Activated CD4-positive, alpha-beta T cell treated with anti-CD3 and anti-CD28 coated beads, Interleukin-2, Interleukin-4, amounts not matched to agents 100 ng/mL and 50 ng/mL, durations not matched to agents 16 hours and 8 hours (primary cell): ENCODE data around the gene GABRB2.
"Not testable (repeated sequence)": the region's sequence is repeated elsewhere in the genome, so short reads cannot be mapped to it uniquely, and the experiment has no call there.

Source experiments
- DNase-seq: peaks from one replicate; pipeline ENCODE4 v3.0.0-alpha.2; 2020; ENCODE audit warnings: low spot score

The GABRB2 gene

DNA sequence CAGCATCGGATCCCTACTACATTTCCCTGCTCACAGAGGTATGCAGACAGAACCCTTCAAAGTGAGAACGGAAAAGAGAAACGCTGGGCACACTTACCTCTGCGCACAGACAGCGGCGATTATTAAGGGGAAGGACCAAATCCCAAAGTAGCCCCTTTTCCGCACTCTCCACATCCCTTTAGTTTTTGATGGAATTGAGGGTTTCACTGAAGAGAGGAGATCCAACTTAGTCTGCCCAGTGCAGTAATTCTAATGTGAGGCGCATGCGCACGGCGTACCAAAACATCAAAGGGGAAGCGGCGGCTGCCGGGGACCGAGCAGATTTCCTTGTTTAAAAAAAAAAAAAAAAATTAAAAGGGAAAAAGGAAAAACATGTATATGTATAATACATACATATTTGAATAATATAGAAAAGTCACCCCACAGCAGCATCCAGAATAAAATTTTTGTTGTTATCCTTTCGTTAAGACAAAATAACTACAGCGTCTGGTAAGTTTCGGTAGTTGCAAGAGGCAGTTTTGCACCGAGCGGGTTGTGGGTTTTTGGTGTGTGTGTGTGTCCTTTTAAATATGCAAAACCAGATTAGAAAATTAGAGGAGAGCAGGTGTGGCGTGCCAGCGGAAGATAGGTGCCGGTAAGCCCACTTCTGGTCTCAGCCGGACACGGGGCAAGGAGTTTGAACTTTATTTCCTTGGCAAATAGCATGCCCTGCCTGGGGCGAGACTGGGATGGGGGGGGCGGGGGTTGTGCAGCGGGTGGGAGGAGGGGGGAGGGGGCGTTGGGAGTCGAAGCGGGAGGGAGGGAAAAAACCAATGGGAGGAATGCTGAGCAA, at the start of gene GABRB2:
GABRB2 (minus strand) TSS at position 256 of the 832 bp plus-strand sequence; CDS start at position 174, 82 bp downstream.
- DNase-seq: peak; percentile 33

DNA sequence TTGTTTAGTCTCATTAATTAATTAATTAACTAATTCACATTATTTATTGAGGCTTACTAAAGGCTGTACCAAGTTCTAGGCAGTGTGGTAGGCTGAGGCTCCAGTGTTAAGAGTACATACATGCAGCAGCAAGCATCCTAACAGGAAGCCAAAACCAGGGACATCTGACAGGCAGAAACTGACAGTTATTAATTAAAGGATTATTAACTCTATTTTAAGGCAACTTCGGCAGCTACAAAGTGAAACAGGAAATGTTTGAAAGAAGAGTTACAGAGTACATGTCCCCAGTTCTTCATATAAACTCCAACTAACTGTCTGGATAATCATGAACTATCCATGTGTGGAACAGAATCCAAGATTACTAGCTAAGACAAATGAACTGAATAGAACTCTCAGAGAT, 39.3 kb upstream of the GABRB2 start:
- no peak for DNase-seq

DNA sequence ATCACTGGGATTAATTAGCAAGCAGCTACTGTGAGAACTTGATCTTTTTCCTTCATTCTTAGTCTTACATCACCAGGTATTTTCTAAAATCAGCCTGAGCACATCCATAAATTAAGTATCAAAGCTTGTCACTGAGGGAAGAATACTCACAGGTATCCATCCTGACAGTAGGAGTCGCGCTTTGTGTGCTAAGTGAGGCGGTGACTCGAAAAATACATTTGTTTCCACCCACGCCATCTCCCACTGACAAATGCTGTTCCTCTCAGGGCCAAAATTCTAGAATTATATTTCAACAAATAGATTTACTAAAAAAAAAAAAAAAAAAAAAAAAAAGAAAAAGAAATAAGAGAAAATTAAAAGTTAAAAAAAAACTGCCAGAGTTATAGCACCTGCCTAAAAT, 34.1 kb upstream of the GABRB2 start:
- no peak for DNase-seq

DNA sequence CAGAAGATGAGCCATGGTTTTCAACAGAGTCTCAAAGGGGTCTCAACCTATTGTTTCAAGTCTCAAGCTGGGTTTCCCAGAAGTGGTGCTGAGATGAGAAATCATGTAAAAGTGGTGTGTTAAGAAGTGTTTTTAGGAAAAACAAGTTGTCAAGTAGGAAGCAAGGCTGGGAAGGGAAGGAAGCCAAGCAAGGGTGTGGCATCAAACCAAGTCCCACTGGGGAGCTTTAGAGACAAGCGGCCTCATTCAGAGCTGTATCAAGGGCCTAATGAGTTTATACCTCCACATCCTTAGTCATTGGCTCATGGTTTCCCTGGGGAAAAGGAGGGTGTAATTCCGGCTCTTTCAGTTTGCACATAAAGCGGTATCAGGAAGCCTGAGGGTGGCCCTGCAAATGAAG, 26.4 kb upstream of the GABRB2 start:
- DNase-seq: no peak

DNA sequence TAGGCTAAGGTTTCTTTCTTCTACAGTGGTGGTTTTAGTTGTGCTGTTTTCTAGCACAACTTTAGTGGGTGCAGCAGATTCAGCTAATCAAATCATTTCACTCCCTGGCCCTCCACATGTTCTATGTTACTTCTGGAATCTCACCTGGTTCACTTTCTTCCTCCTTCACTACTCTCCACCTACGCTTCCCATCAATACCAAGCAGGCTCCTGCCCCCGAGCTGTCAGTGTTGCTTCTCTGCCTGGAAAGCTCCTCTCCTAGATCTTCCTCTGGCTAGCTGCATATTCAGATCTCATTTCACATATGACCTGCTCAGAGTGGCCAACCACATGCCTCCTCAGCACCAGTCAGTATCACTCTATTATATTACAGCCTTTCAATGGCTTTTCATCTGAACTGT, 19.6 kb upstream of the GABRB2 start:
- no peak for DNase-seq

DNA sequence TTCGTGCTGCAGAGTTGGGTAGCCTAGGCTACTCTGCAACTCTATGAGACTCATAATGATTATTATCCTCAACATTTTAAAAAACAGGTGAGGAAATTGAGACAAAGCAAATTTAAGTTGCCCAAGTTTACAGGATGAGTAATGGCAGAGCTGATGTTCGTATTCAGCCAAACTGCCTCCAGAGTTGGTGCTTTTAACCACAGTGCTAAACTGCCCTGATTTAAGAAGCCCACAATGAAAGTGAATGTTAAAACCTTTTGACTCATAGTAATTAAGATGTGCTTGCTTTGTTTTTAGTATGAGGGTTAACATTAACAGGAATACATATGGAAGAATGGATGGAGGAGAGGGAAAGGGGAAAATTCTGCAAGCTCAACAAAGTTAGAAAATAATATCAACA, 15.9 kb upstream of the GABRB2 start:
- DNase-seq: no peak

DNA sequence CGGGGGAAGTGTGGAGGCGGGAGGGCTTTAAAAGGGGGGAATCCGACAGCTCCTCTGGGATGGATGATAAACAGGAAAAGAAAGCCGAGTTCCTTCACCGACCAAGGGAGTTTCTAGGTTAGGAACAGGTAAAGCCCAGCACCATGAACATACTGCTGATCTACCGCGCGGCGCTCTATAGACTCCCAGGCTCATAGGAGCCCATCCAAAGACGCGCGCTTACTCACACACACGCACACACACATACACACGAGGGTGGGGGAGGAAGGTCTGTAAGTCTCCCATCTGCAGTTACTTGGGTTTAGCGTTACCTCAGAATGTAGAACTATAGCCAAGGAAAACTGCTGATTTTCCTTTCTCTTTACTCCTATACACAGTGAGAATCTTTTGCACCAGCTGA, 2.6 kb upstream of the GABRB2 start:
- DNase-seq: no peak

DNA sequence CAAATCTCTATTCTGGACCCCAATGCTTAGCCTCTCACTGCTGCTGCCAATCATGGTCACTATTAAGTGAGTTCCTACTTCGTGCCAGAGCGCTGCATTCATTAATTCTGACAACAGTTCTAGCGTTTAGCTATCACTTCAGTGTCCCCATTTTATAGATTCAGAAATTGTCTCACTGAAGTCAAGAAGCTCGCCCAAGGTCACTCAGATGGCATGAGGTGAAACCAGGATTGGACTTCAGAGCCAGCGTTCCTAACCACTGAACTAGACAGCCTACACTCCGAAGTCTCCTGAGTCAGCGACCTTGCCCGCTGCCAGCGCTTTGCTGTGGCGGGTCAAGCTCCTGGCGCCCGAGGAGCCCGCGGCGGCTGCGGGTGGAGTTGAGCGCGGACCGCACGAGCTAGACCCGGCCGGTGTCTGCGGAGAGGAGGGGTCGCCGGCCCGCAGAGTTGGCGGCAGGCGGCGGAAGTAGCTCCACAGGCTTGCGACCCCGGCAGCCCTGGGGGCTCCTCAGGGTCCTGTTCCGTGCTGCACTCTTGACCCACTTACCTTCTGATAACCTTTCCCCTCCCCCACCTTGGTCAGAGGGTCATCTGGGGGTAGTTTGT, 2.1 kb upstream of the GABRB2 start:
- DNase-seq: no peak

DNA sequence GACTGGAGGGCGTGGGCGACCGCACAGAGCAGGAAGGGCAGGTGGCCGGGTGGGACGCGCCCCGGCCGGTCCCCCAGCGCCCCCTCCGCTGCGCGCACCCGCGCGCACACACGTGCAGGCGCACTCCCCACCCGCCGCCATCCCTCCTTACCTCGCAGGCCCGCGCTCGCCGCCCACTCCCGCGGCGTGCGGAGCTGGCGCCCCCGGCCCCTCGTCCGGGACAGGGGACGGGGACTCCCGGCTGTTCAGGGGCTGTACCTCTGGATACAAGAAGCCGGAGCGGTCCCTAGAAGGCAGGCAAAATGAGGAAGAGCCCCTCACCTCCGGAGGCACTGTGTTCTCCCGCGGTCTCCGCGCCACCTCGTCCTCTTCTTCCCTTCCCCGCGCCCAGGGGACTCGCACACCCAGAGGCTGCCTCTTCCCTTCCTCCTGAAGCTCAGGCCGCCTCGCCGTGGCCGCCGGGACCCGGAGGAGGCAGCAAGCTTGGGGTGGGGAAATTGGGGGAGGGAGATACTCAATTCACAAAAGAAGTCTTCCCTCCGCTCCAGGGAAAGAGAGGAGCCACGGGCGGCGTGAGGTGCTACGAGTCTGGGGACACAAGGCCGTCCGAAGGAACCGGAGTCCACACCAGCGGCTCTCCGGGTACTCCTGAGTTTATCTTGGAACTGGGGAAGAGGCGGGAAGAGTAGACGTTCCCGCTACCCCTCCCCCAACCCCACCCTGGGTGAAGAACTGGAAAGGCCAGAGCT, 1.4 kb upstream of the GABRB2 start:
- DNase-seq: no peak

DNA sequence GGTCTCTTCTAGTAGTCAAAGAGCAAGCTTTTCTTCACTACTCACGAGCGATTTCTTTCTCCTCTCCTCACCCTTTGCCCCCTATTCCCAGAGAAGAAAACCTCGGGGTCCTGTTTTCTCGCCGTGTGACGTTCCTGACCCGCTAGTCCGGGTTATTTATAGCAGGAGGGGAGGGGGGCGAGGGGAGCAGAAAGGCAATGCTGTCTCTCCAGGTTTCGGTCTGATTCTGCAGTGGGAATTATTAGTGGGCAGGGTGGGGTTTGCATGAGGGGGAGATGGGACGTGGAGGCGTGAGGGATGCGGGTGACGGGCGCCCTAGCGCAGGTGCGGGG, 847 bp upstream of the GABRB2 start:
- DNase-seq: no peak

DNA sequence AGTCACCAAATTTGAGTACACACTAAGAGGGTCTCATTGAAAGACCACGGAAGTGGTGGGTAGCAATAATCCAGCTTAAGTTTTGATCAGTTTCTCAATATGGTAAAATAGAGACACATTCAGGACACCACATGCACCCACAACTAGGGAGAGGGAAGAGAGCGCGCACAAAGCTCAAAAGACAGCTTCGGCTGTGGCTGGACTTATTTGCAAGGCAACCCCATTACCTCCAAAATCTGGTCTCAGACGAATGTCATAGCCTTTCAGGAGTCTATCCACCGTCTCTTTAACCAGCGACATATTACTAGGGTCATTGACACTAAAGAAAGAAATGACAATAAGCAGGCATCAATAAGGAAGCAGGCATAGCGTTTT, 443 bp downstream of the GABRB2 start:
- no peak for DNase-seq

DNA sequence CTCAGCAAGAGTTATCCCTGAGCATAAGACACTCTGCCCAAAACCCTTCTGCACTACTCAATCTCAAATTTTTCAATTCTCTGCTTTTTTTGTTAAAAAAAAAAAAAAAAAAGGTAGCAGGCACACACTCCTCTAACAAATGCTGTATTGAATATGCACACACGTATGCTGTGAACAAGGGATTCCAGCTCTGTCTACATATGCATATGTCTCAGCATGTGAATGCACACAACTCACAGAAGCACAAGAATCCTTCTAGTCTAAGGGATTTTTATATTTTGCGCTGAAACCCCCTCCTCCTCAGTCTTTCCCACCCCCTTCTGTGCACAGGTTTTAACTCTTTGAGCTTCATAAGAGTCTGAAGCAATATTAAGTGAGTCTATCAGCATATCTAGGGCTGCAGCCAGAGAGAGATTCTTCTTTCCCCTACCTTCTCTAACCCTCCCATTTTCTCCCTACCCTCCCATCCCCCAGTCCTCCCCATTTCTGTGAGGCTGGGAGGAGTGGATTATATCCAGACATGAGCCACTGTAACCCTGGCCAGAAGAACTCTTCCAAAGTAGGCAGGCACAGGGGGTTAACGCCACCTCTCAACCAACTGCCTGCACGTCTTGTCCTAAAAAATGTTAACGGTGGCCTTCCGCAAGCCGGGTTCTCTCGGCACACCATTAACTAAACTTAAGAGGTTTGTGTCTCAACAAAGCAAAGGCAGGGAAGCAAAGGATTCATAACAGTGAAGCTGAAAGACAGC, 1.0 kb downstream of the GABRB2 start:
- no peak for DNase-seq

DNA sequence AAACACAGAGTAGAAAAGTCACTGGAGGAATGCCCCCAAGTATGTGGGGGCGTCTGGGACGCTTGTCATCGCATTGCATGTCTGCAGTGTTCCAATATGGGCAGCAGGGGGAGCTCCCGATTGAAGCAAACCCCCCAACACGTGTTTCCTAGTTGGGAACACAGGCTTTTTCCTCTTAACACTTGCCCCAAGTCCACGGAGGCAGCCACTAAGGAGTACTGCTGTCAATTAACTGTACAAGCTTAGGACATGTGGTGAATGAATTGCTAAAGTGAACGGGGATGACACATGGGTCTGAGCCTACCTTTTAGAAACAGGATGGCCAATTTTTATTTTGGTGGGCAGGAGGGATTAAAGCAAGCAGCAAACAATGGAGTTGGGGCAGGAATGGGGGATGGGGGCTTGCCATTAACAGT, 2.2 kb downstream of the GABRB2 start:
- peak; percentile 31 for DNase-seq

DNA sequence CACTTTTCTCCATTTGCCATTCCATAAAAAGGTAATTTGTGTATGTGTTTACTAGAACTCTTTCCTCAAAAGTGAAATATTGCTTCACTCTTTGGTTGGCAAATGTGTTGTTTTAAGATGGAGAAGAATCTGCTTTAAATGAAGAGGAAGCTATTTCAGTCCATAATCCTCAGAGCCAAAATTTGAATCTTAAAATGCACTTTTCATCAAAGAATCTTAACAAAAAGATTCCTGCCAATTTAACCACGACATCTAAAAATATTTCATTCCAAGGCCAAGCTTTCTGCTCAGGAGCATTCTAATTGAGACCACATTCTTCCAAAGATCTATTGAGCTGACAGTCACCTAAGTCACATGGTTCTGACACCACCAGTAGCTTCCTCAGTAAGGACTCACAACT, 7.5 kb downstream of the GABRB2 start:
- DNase-seq: no peak

DNA sequence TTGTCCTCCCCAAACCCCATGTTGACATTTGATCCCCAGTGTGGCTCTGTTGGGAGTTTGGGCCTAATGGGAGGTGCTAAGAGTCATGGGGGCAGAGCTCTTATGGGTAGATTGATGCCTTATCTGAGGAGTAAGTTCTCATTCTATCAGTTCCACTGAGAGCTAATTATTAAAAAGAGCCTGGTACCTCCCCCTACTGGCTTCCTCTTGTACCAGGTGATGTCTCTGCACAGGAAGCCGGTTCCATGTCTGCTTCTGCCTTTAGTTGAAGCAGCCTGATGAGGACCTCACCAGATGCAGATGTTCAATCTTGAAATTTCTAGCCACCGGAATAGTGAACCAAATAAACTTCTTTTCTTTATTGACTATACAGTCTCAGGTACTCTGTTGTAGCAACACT, 10.8 kb downstream of the GABRB2 start:
- no peak for DNase-seq

DNA sequence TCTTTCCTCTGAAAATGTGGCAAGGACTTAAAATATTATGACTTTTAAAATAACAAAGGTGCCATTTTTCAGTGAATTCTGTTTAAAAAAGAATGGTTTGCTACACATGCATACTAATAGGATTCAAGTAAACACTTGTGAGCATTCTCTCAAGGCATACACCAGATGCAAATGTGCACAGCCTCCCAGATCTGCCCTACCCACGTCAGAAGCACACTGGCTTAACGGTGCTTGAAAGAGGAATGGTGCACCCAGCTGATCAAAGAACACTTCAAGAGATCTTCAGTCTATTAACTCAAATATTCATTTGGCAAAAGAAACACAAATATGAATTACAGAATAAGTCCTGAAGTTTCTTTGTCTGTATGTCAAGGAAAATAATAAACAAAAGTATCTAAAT, 15.8 kb downstream of the GABRB2 start:
- DNase-seq: no peak

DNA sequence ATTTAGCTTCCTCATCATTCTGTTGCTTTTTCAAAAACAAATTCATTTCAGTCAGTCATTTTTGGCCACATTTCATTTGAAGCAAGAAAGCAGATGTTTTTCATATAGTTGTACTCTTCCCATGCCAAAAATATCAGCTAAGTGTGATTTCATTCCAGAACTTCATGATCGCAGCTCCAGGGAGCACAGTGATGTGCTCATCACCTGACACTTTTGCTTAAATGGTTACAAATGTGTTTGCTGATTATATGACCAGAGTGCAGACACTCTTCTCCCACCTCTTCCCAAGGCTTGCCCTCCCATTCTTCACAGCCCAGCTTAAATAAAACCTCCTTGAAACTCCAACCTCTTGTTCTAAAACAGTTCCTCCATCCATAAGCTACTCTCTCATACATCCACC, 32.6 kb downstream of the GABRB2 start:
- no peak for DNase-seq

DNA sequence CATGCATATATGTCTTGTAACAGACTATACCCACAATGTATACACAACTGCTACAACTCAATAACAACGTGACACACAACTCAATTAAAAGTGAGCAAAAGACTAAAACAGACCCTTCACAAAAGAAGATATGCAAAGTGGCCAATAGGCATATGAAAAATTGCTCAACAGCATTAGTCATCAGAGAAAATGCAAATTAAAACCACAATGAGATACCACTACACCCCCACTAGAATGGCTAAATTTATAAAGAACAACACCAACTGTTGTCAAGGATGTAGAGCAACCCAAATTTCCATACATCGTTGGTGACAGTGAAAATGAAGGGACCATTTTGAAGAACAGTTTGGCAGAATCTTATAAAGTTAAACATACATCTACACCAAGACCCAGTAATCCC, 38.9 kb downstream of the GABRB2 start:
- DNase-seq: no peak

DNA sequence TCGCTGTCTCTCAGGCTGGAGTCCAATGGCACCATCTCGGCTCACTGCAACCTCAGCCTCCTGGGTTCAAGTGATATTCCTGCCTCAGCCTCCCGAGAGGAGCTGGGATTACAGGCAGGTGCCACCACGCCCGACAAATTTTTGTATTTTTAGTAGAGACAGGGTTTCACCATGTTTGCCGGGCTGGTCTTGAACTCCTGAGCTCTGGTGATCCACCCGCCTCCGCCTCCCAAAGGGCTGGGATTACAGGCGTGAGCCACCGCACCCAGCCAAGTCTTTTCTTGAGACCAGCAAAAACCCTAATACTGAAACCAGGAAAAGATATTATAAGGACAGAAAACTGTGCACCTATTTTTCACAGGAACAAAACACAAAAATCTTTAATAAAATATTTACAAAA, 41.4 kb downstream of the GABRB2 start:
- not testable (repeated sequence) for DNase-seq

DNA sequence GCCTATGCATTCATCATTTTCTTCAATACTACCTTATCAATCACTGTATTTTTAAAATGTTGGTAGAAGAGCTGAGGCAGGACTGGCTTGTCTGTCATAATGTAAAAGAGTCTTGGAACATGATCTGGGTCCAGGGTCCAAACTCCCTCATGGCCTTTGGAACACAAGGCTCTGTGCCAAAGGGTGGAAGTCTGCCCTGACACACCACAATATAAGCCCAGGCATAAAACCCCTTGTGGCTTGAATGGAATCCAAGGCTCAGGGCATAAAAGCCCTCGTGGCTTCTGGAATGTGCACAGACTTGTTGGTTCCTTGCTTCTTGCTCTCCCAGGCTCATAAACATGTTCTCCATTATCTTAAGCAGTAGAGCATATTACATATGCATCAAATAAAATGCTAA, 48.0 kb downstream of the GABRB2 start:
- no peak for DNase-seq

DNA sequence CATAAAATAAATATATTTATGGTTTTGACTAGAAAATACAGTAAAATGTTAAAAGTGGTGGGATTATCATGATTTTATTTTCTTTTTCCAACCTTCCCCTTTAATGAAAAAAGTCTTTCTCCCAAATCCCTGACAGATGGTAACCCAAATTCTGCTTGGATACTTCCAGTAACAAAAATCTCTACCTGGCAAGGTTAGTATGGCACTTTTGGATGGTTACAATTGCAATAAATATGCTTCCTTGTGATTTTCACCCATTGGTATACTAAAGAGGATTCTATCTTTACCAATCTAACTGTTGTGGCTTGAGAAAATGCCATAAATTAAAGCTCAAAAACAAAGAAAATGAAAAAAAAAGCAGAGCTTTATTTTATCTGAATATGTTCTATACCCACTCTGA, 62.8 kb downstream of the GABRB2 start:
- no peak for DNase-seq

DNA sequence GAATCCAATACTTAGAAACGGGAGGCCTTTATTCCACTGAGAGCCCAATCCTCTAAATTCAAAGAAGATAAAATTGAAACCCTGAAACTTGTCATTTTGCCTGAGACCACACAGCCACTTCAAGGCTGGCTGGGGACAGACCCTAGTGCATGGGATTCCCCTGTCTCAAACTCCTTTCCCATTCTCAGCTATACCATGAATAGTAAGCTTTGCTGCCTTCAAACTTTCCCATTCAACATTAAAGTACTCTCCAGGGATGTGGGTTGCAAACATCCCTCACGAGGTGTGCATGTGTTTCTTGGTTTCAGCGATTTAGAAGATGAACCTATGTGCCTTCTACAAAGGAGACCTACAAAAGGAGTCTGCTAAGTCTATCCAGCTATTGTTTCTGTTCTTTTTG, 64.6 kb downstream of the GABRB2 start:
- DNase-seq: no peak
